Upper lobe of right lung (tissue), 1 donor: Measurements from ENCODE around the gene CYRIA. TPM values are rescaled to one million over a fixed set of nuclear protein-coding genes. Genes with fewer than 3 reads are reported as not detected.

ENCODE experiments used
- ATAC-seq: fragments of 200-7000 bp; cut with Tn5 transposase; one replicate; pipeline ENCODE4 v1.9.1; 2020; ENCODE audit warnings: mild to moderate bottlenecking, moderate library complexity
- DNase-seq: peaks from one replicate; pipeline ENCODE4 v3.0.0-alpha.2; 2020
- H3K27ac ChIP-seq: fragments of 200-600 bp; one replicate; pipeline ENCODE4 v1.8.0; 2022
- H3K27me3 ChIP-seq: fragments of 200-600 bp; one replicate; pipeline ENCODE4 v1.8.0; 2022; ENCODE audit warnings: mild to moderate bottlenecking
- H3K36me3 ChIP-seq: fragments of 200-600 bp; one replicate; pipeline ENCODE4 v1.8.0; 2022
- H3K4me1 ChIP-seq: fragments of 200-600 bp; one replicate; pipeline ENCODE4 v1.8.0; 2022
- H3K4me3 ChIP-seq: fragments of 200-600 bp; one replicate; pipeline ENCODE4 v1.8.0; 2022; ENCODE audit warnings: mild to moderate bottlenecking
- H3K9me3 ChIP-seq: fragments of 200-600 bp; one replicate; pipeline ENCODE4 v1.8.0; 2022
- intact Hi-C: fragments of 100-400 bp; cut with DNase I; formaldehyde crosslinking; loops from one replicate; pipeline ENCODE4 v1.11.0; 2022
- total RNA-seq: library from RNA; stranded (reverse); fragmentation: NEBNext Ultra II Directional; extraction: Animal tissue kit (Norgen Biotek cat#: 25700); gene quantifications from one replicate; pipeline ENCODE4 v1.2.1, GENCODE V29; 2021
- TF ChIP-seq, protein P1 (sequence below): fragments of 200-600 bp; IDR thresholded peaks from one replicate; pipeline ENCODE4 v1.8.0; 2022; ENCODE audit warnings: antibody characterized with exemption
- donor health status: DM: no; HTN: yes; CAD: no; lungs with severe emphysema.

Gene CYRIA
- total RNA-seq, 1 donor from 2014 or later = 24.2 TPM

DNA sequence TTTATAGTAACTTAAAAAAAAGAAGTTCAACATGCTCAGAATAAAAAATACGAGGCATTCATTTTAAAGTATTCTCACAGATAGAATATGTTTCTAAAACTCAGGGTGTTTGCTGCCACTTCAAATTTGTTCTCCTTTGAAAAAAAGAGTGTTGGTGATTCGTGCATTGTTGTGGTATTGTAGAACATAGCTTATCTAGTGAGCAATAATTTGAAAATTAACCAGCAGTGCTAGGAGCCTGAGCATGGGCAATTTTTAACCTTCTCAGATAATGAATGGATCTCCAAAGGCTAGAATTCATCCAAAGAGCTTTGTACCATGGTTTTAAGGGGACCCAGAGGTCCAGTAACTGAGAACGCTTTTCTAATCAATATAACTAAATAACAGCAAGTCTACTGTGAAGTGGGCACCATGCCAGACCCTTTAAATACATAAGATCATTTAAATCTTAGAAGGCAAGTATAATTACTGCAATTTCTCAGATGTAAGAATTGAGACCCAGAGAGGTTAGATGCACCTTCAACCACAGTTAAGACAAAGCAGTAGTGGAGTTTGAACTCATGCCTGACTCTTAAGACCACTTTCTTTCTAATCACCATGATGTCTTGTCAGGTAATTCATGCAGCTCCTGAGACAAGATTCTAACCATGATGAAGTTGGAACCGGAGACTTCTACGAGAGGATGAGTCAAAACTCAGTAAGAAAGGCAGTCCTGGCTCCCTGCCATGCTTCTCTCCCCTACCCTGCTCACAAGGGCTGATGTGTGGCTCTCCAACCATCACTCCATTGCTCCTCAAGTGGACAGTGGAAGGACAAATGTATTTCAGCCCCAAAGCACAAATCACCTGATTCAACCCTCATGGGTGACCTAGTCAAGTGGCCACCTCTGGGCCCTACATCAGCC lies 3.4 kb downstream of the CYRIA start:
- H3K27ac ChIP-seq = no peak overlapping the region
- no peak overlapping the region for H3K4me3 ChIP-seq
- intact Hi-C loops = no loop called here
- peaks cover 66% of the 10 kb centered on the region for H3K4me1 ChIP-seq
- H3K36me3 ChIP-seq = no peaks in the 10 kb centered on the region
- TF ChIP-seq, protein P1, sequence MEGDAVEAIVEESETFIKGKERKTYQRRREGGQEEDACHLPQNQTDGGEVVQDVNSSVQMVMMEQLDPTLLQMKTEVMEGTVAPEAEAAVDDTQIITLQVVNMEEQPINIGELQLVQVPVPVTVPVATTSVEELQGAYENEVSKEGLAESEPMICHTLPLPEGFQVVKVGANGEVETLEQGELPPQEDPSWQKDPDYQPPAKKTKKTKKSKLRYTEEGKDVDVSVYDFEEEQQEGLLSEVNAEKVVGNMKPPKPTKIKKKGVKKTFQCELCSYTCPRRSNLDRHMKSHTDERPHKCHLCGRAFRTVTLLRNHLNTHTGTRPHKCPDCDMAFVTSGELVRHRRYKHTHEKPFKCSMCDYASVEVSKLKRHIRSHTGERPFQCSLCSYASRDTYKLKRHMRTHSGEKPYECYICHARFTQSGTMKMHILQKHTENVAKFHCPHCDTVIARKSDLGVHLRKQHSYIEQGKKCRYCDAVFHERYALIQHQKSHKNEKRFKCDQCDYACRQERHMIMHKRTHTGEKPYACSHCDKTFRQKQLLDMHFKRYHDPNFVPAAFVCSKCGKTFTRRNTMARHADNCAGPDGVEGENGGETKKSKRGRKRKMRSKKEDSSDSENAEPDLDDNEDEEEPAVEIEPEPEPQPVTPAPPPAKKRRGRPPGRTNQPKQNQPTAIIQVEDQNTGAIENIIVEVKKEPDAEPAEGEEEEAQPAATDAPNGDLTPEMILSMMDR = no peak
- ATAC-seq (no peak), DNase-seq (no peak)
- no peaks in the 10 kb centered on the region for H3K27me3 ChIP-seq
- no peaks in the 10 kb centered on the region for H3K9me3 ChIP-seq

DNA sequence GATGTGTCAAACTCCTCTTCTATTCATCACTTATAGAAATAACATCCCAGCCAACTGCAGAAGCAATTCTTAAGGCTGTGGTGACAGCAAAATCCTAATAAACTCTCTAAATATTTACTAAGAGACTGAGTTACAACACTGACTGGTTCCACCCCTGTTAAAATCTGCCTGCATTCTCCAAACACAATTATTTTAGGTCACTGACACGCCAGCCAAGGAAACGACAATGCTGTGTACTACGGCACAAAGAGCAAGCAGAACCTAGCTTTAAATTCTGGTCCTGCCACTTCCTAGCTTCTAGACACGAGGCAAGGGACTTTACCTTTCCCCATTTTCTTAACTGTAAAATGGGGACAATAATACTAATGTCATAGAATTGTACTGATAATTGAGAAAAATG lies 4.1 kb downstream of the CYRIA start:
- ATAC-seq (no peak), DNase-seq (no peak)
- H3K36me3 ChIP-seq = no peaks in the 10 kb centered on the region
- no peaks in the 10 kb centered on the region for H3K9me3 ChIP-seq
- H3K4me3 ChIP-seq = no peak overlapping the region
- H3K27me3 ChIP-seq = no peaks in the 10 kb centered on the region
- H3K4me1 ChIP-seq = peaks cover 69% of the 10 kb centered on the region
- TF ChIP-seq, protein P1 = no peak
- H3K27ac ChIP-seq = no peak overlapping the region
- intact Hi-C loops = no loop called here

DNA sequence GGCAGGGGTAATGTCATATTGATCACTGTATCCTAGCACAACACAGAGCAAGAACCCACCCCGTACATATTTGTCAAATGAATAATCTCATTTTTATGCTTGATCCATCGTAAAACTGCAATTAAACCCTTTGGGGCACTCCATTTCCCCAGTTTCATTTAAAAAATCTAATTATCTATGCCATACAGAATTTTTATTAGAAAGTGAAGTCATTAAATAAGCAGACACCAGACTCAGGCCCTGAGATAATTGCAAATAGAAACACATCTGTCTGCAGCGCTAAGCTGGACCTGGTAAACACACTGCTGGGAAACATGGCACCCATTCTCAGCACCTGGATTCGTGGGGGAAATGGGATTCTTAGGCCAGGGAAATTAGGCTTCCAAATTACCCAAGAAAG lies 5.1 kb downstream of the CYRIA start:
- intact Hi-C loops = no loop called here
- H3K27ac ChIP-seq = no peak overlapping the region

DNA sequence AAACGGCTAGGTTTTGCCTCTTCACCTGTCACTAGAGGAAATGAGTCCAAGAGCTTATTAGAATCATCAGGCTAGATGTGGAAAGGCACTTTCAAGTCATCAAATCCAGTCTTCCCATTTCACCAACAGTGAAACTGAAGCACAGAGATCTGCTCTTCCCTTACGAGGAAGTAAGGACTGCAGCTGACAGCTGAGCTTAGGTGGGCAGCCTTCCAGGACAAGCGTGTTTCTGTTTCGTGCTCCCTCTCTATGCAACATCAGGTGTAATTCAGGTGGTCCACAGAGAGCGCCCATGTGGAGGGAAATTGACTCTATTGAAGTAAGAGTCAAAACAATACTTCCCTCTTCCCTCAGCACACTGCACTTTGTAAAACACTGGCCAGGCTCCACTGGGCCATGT lies 5.5 kb downstream of the CYRIA start:
- H3K4me3 ChIP-seq = no peak overlapping the region
- DNase-seq = no peak
- intact Hi-C loops = no loop called here
- TF ChIP-seq, protein P1 = no peak
- no peaks in the 10 kb centered on the region for H3K36me3 ChIP-seq
- no peak overlapping the region for H3K27ac ChIP-seq
- peaks cover 70% of the 10 kb centered on the region for H3K4me1 ChIP-seq
- ATAC-seq = no peak
- H3K9me3 ChIP-seq = no peaks in the 10 kb centered on the region
- H3K27me3 ChIP-seq = no peaks in the 10 kb centered on the region

More for the DNA sequence above, 5.1 kb downstream of the CYRIA start:
- ATAC-seq (no peak), DNase-seq (no peak)
- Histone ChIP-seq H3K4me1 (peaks cover 68% of the 10 kb centered on the region), H3K36me3 (no peaks in the 10 kb centered on the region), H3K27me3 (no peaks in the 10 kb centered on the region), H3K9me3 (no peaks in the 10 kb centered on the region), H3K4me3 (no peak overlapping the region)
- TF ChIP-seq, protein P1 = no peak

DNA sequence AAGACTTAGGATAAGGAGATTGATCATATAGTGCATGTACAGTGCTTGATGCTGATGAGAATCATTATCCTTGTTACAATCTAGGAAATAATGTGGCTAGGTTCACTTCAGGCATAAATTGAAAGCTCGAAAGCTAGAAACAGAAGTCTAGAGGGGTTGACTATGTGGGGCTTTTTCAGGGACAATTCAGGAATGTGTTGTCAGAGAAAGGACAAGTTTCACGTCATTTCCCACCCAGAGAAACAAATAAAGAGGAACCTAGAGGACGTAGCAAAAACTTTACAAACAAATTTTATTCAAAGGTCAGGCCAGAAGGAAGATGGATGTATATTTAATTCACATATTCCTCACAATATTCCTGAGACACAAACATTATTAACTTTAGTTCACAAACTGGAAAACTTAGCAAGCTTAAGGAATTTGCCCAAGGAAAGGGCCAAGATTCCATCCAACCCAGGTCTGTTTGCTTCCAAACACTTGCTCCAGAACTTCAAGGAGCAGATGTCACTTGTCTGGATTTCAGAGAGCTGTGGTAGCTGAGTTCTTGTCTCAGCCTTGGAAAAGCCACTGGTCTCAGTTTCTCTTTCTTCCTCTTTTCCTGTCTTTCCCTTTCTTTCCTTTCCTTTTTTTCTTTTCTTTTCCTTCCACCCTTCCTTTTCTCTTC lies 7.4 kb downstream of the CYRIA start:
- DNase-seq = no peak
- H3K36me3 ChIP-seq = no peaks in the 10 kb centered on the region
- intact Hi-C loops = no loop called here
- H3K27ac ChIP-seq = peak overlapping the region; percentile 60
- TF ChIP-seq, protein P1 = no peak
- ATAC-seq = no peak
- no peaks in the 10 kb centered on the region for H3K27me3 ChIP-seq
- no peak overlapping the region for H3K4me3 ChIP-seq
- peaks cover 71% of the 10 kb centered on the region for H3K4me1 ChIP-seq
- H3K9me3 ChIP-seq = no peaks in the 10 kb centered on the region
